MM.1S (cell line): ENCODE data around the gene CLDN15.

Source experiments
- EZH2 ChIP-seq: fragments of 300-600 bp; sonication (generic); optimal IDR thresholded peaks from 2 replicates; pipeline ENCODE3; 2017; ENCODE audit warnings: low read depth, mild to moderate bottlenecking, antibody characterized with exemption, low read length, mixed read lengths
- TF ChIP-seq, protein P1 (sequence below): fragments of 300-600 bp; sonication (generic); IDR thresholded peaks from 2 replicates; pipeline ENCODE4 v1.5.1; 2016; ENCODE audit warnings: antibody characterized with exemption, low read length, mixed read lengths

DNA sequence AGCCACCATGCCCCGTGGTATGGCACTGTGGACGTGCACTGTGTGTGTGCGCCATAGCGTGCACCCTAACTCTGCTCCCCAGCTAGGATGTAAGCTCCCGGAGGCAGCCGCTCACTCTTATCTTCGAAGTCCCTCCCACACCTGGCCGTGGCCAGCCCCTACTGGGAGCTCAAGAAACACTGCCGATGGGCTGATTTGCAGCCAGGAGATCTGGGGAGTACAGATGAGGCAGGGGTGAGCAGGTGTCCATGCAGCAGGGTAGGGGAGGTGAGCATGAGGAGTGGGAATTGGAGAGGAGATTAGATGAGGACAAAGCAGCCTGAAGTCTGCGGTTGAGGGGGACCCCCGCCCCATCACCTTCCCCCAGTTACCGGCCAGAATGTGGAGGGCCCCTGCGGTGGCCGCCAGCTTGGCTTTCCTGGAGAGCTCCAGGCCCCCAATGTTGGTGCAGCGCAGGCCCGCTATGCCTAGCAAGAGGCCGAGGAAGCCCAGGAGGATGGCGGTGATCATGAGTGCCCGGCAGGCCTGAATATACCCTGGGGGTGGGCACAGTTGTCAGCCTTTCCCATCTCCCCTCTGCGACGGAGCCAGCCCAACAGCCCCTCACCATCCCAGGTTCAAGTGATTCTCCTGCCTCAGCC is 3.6 kb downstream of the CLDN15 start:
- TF ChIP-seq, protein P1, sequence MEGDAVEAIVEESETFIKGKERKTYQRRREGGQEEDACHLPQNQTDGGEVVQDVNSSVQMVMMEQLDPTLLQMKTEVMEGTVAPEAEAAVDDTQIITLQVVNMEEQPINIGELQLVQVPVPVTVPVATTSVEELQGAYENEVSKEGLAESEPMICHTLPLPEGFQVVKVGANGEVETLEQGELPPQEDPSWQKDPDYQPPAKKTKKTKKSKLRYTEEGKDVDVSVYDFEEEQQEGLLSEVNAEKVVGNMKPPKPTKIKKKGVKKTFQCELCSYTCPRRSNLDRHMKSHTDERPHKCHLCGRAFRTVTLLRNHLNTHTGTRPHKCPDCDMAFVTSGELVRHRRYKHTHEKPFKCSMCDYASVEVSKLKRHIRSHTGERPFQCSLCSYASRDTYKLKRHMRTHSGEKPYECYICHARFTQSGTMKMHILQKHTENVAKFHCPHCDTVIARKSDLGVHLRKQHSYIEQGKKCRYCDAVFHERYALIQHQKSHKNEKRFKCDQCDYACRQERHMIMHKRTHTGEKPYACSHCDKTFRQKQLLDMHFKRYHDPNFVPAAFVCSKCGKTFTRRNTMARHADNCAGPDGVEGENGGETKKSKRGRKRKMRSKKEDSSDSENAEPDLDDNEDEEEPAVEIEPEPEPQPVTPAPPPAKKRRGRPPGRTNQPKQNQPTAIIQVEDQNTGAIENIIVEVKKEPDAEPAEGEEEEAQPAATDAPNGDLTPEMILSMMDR: no peak
- TF ChIP-seq EZH2: no peak
